Hindlimb muscle (tissue), 1 donor: Measurements from ENCODE around the gene OR10G8. TPM values are rescaled to one million over a fixed set of nuclear protein-coding genes. Genes with fewer than 3 reads are reported as not detected.

Experiments used
- DNase-seq: peaks from one replicate; pipeline ENCODE4 v3.0.0-alpha.2; 2013
- polyA plus RNA-seq: library from polyadenylated mRNA; unstranded; fragments of 120-200 nt; gene quantifications from one replicate; pipeline ENCODE4 v1.2.1, GENCODE V29; 2013; ENCODE audit not compliant: insufficient read length

Gene OR10G8
- polyA plus RNA-seq, 1 donor = not detected

DNA sequence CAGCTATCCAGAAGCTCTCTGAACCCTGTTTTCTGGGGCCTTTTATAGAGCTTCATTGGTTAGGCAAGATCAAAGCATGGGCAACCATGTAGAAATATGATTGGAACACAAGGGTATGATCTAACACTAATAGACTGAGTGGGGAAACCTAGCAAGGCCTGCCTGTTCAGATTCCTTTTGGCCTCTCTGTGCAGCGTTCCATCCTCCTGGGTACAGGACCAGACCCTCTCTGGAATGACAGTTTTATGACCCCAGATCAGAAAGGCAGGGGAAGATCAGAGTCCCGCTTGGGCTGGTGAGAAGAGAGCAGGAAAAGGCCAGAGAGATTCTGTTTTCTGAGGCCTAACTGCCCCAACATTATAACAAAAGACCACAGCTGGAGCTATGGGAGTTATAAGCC is 52.0 kb downstream of the OR10G8 start:
- DNase-seq = no peak

DNA sequence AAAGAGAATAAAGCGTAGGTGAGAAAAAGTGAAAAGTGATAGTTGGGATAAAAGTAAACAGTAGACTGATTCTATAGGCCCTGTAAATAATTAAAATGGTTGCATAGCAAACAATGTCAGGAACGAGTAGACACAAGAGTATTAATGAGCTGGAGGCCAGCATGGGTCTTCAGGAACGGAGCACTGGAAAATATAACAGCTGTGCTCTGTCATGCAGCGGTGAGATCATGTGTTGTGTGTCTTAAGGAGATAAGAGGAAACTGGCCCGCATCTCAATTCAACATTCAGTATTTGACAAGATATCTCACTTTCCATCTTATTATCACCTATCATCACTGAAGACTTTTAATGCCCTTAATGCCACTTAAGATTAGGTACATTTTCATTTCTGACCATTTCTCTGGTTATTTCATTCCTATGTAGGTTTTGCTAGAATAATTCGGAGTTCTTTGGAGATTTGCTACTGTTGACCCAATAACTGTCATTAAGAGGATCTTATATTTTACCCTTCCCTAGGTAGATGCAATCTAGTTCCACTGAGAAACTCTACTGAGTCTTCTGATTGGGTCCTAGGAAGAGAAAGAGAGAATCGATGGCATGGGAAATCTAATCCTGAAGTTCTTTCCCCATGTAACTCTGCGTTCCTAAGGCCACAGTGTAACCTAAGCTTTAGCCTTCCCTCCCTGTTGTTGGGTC is 53.2 kb downstream of the OR10G8 start:
- DNase-seq = no peak

Other genes with a start within 250 kb of the OR10G8 start
- not detected for gene OR6M1, start 220.4 kb upstream of the OR10G8 start, polyA plus RNA-seq
- not detected for gene TMEM225, start 141.1 kb upstream of the OR10G8 start, polyA plus RNA-seq
- 0.18 TPM for gene OR8D4, start 124.6 kb upstream of the OR10G8 start, polyA plus RNA-seq
- gene OR4D5, start 87.2 kb upstream of the OR10G8 start, polyA plus RNA-seq = not detected
- gene OR6T1, start 83.0 kb upstream of the OR10G8 start, polyA plus RNA-seq = not detected
- not detected for gene OR10S1, start 49.0 kb upstream of the OR10G8 start, polyA plus RNA-seq
- not detected for gene OR10G6, start 31.6 kb upstream of the OR10G8 start, polyA plus RNA-seq
- gene OR10G4, start 13.8 kb upstream of the OR10G8 start, polyA plus RNA-seq = not detected
- gene OR10G9, start 3.8 kb upstream of the OR10G8 start, polyA plus RNA-seq = not detected
- not detected for gene OR10G7, start 14.5 kb downstream of the OR10G8 start, polyA plus RNA-seq
- 101 TPM for gene VWA5A, start 88.7 kb downstream of the OR10G8 start, polyA plus RNA-seq
- gene OR10D3, start 156.5 kb downstream of the OR10G8 start, polyA plus RNA-seq = not detected
- gene OR8G1, start 214.3 kb downstream of the OR10G8 start, polyA plus RNA-seq = not detected
- not detected for gene OR8G5, start 229.6 kb downstream of the OR10G8 start, polyA plus RNA-seq